Non-pigmented ciliary epithelial cell (primary cell): Measurements from ENCODE around the gene USP49.

Experiments used
- DNase-seq: peaks from one replicate; pipeline ENCODE4 v3.0.0-alpha.2; 2010; ENCODE audit warnings: low read depth

USP49 gene

GRCh38 chr6:41757271-41757670 is 137.9 kb downstream of the USP49 start:
- DNase-seq: no peak

DNA sequence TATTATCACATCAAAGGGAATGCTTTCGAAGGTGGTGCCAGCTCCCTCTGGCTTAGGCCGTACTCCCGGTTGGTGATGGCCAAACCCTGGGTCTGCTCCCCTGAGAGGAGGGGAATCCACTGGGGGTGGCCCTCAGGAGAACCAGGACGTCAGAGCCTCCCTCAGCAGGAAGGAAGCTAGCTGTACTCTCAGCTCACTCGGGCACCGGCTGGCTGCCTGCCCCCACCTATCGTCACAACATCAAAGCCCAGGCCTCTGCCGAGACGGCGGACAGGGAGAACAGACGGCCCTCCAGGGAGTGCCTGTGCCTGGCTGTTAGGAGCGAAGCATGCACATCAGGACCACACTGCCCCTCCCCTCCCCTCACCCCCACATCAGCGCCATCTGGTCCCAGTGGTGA is 138.8 kb downstream of the USP49 start:
- DNase-seq: no peak

DNA sequence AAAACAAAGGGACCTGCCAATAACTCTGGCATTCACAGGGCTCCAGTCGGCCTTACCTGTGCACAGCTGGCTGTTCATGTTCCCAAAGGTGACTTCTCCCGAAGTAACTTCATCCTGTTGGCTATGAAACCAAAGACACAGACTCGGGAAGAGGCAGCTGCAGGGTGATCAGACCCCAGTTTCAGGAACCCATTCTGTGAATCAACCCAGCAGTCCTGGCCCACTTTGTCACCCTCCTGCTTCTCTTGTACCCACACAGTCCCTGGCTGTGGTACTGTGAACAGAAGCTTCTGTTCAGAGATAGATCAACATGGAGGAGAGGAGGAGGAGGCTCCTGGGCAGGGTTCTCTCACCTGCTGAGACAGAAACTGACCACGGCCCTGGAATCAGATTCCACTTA is 139.3 kb downstream of the USP49 start:
- DNase-seq: no peak

DNA sequence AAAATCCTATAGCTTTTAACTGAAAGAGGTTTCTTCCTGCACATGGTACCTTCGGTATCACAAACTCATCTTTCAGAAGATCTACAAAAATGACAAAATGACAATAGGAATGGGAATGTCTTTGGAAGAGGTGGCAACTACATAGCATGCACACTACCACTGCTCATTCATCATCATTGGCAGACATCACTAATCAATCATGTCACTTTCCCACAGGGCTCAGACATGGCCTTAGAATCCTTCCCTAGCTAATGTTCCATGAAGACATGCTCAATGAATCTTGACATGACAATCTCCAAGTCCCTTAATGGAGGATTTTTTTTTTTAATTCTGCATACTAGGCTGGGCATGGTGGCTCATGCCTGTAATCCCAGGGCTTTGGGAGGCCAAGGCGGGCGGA is 144.8 kb downstream of the USP49 start:
- DNase-seq: no peak

DNA sequence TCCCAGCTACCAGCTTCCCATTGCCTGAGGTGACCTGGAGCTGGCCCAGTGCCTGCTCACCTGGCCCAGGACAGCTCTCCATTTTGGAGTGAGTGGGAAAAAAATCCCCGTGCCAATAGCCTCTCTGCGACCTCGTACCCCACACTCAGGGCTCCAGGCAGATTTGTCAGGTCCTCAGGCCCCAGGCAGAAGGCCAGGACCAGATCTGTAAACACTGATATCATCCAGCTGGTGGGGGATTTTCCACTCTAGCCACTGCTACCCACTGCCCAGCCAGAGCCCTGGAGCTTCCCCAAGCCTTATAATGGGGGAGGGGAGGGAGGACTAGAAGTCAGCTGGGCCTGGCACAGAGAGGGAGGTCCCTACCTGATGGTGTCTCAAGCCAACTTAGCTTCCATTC is 146.6 kb downstream of the USP49 start:
- no peak for DNase-seq

- DNase-seq: no peak
Measured at GRCh38 chr6:41748102-41748477, 147.1 kb downstream of the USP49 start.

DNA sequence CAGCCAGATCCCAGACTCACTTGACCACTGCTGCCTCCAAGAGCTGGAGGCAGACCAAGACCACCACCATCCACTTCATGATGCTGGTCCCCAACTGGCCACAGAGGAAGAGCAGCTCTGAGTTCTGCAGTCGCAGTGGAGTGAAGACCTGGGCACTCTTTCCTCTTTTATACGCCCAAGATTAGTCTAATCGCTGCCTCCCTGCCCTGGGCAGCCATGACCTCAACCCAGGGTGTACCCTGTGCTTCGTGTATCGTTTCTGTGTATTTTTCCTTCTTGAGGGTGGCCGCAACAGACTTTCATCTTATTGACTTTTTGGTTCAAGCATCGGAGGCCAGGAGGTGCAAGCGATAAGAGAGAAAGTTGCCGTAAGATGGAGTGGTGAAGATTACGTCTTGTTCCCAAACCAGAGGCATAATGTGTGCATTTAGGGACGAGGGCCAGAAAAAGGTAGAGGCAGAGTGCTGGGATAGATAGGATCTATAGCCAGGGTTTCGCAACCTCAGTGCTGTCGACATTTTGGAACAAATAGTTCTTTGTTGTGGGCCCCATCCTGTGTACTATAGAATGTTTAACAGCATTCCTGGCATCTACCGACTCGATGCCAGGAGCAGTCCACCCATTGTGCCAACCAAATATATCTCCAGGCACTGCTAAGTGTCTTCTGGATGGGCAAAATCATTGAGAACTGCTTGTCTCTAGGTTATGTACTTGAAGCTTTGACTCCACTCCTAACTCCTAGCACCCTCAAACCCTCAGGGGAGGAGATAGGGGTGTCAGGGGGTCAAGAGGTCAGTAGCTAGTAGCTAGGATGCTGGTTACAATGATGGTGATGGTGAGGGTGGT is 147.7 kb downstream of the USP49 start, which contains the start of gene PGC:
Gene PGC (minus strand): TSS at position 142 of the 846 bp plus-strand sequence. CDS start 63 bp downstream, at position 79.
- DNase-seq: no peak

DNA sequence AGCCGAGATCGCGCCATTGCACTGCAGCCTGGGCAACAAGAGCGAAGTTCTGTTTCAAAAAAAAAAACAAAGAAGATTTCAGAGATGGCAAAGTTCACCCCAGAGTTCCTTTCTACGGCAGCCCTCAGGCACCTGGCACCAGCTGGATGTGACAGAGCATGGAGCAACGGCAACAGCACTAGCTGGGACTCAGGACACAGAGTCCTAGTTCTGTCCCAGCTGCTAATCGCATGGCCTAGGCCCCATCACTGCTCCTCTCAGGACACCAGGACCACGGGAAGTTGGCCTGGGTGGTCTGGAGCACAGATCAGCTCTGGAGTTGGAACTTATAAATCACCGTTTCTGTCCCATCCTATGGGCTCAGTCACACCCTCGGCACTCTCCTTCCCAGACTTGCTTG is 149.1 kb downstream of the USP49 start:
- no peak for DNase-seq

DNA sequence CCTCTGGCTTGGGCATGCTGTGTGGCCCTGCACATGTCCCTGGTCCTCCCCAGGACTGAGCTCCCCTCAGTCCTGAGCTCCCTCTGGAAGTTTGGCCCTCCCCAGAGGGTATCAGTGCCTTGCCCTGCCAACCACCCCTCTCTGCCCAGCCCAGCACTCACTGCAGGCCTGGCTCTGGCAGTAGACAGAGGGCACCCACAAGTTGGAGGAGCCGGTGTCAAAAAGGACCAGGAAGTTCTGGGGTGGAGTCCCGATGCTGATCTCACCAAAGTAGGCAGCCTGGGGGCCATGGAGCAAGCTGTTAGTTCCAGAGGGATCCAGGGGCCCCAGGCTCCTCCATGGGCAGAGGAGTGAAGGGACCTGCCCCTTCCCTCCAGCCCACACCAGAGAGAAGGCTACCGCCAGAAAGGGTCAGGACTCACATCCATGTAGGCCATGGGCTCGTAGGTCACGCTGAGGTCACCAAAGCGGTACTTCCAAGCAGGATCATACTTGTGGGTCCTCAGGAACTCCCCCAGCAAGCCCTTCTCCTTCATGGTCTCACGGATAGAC is 150.9 kb downstream of the USP49 start:
- DNase-seq: no peak

GRCh38 chr6:41743406-41744235 is 151.6 kb downstream of the USP49 start:
- DNase-seq: no peak

GRCh38 chr6:41741625-41742490 is 153.3 kb downstream of the USP49 start:
- DNase-seq: no peak

GRCh38 chr6:41740366-41741162 is 154.6 kb downstream of the USP49 start:
- DNase-seq: no peak
